Activated CD8-positive, alpha-beta memory T cell treated with anti-CD3 and anti-CD28 coated beads for 1 hour (primary cell): ENCODE results near the gene BCOR.

Source experiments
- DNase-seq, 2 donors: peaks; one replicate each; pipeline ENCODE4 v3.0.0-alpha.2; 2020; ENCODE audit warnings: low read depth in 1 of 2; ENCODE audit errors: extremely low read depth in 1 of 2

BCOR gene

DNA sequence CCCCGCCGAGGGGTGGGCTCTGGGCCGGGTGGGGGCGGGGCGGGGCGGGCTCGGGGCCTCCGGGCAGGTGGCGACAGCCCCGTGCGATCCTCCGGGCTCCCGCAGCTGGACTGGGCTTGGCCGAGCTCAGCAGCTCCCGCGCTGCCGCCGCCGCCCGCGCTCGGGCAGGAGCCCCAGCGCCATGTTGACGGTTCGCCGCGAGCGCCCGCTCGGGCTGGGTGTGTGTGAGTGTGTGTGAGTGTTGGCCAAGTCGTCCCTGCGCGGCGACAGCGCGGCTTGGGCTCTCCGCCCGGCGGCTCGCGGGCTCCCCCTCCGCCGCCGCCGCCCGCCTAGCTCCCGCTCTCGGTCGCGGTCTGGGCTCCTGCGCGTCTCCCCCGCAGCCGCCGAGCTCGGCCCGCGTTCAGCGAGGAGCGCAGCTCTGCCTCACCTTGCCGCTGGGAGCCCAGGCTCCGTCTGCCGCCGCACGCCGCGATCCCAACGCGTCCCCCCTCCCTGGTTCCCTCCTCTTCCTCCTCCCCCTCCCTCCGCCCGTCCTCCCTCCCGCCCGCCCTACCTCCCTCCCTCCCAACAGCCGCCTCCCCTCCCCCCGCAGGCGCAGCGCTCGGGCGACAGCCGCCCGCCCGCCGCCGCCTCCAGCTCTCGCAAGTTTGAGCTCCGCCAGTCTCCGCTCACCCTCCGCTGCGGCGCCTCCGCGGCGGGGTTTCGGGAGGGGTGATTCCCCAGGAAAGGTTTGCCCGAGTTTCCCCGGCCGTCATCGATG, at the start of gene BCOR:
BCOR (minus strand) TSS at position 455 of the 760 bp plus-strand sequence. CDS start 20,029 bp downstream, outside the sequence.
- peak in 1 of 2 donors; percentile 59 for DNase-seq

DNA sequence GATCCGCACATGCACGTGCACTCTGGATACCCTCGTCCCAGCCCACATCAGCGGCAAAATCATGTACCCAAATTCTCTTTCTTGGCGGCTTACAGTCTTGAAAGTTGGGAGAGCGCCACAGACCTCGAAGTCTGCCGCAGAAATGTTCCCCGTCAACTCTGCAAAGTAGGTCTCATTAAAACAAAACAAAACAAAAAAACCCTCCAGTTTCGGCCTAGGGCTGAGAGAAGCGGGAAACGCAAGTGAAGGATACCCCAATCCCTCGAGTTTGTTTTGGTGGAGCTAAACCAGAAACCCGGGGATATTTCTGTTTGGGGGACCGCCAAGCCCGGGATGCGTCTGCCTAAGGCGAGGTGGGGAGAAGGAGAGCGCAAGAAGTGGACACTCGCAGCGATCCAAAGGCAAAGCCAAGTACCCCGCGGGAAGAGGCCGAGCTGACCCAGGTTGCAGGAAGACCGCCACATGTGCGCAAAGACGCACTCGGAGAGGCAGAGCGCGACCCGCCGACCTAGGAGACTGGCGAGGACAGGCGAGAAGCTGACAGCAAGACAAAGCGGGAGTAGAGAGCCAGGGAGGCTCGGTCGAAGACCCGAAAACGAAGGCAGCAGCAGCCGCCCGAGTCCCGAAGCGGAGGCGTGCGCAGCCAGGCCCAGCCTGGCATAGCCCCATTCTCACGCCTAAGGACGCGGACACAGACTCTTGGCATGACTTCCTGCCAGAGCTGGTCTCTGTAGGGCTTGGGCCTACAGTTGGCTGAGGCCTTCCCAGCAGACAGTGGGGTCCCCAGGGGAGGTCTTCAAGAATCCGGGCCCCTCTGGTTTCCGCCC, 49.6 kb upstream of the BCOR start:
- DNase-seq = no peak

DNA sequence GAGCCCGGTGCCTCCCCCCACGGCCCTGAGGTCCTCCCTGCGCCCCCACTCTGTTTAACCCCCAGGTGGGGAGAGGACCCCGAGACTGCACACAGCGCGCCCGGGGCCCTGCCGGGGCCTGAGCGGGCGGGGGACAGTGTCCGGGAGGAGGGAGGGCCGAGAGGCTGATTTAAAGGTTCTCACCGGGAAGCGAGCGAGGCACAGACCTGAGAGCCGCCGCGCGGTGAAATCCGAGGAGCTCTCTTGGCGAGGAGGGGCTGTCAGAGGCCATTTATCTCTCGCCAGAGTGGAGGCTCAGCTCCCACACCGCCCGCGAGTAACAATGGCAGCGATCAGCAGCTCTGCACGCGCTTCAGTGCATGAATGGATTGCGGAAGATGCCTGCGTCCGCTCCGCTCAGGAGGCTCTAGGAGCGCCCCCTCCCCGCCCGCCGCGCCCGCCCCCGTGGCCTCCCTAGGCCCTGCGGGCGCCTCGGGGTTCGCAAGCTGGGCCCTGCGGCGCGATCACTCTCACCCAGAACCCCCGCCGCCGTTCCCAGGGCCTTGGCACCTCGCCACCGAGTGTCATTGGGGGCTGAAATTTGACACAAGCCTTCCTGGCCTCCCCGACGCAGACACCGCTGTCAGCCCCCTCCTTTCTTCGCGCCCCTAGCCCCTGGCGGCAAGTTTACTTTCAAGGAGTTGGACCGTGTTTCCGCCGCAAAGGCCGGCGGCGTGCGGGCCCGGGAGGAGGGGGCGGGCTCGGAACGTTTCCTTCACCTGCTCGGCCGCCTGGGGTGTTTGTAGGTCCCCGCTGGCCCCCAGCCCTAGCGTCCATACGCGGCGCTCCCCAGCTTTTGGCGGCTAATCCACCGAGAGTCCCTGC, 48.7 kb upstream of the BCOR start:
- no peak for DNase-seq

DNA sequence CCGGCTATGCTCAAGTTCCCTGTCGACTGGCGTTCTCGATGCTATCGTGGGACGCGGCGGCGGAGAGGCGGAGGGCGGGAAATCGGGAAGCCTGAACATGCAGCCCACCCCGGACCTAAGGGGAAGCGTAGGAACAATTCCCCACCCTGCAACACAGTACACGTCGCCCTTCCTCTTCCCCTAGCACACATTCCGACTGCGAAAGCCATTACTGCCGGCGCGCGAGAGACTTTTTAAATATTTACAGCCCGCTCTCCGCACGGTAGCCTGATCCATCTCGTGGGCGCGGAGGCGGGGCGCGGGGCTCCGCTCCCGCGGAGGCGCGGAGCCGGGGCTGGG, 48.1 kb upstream of the BCOR start:
- no peak for DNase-seq

DNA sequence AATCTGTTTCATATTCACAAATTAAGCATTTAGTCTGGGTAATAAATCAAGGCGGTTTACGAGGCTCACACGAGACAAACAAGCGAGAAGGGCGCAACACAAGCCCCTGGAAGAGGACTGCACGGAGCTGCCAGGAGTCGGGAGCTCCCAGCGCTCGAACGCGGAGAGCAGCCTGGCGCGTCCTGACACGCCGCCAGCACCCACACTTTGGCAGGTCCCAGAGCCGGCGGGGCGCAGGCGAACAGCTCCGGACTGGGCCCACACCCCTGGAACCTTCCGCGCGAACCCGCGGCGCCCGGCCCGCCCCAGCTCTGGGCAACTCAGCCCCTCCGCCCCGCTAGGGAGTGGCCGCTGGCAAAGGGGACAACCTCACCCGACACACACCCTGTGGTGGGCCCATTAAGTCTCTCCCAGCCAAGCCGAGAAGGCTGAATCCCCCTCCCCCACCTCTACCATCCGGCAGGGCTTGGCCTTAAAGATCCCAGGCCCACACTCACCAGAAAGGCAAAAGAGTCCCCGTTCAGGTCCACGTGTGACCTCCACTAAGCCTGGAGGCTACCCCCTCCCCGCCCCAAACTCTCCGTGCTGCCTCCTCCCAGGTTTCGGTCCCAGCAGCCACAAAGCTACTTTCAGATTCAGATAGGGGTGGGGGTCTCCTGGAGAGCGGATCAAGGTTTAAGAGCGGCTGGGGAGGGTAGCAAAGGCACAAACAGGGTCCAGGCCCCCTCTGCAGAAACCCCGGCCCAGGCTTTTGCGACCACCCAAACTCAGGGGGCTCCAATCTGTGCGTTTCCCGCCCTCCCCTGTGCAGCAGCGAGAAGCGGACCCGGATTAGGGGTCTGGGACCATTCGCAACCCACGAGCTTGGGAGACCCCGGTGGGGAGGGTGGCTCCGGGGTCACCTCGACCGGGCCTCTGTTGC, 47.5 kb upstream of the BCOR start:
- DNase-seq = no peak

DNA sequence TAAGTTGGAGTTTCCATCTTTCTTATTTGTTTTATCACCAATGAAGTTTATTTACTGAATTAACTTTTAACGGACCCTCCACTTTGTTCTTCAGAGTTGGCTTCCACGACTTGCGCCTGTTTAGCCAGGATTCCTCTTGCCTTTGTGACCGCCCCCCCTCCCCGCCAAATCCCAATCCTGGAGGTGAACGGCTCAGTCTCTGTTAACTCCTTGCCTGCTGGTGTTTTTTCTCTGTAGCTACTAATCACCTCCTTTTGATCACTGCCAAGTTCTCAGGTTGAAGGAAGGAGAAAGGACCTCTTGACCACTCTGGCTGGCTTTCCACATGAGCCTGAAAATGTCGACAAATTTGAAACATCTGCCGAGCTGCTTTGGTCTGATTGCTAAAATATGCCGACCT, 46.8 kb upstream of the BCOR start:
- DNase-seq = no peak

DNA sequence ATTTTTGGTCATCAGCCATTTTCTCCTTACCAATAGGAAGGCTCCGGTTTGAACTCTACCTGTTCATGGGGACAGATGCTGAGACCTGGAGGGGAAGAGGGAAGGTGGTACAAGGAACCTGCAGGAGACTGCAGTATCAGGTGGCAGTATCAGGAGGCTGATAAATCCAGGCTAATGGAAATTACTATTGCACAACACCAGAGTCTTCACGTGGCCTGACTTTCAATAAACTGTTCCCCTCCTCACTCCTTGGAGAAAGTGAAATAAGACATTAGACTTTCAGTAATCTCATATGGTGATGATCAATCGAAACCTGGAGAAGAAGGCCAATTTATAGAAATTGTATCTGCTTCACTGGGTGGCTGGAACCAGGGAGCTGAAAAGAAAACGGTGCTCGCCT, 46.2 kb upstream of the BCOR start:
- no peak for DNase-seq

DNA sequence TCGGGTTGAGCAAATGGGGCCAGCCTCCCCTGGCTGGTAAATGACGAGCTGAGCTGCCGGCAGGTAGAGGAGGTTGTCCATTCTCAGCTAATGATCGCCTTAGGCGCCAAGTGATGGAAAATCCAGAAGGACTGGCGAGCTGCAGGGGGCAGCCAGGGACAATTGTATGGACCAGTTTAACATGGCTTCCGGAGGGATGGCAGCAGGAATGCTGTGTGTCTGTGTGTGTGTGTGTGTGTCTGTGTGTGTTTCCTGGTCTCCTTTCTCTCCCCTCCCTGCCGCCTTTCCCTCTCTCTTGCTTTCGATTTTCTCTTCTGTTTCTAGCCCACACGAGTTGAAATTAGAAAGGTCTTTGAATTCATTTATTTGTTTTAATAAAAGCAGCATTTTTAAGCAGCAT, 45.2 kb upstream of the BCOR start:
- DNase-seq = no peak

DNA sequence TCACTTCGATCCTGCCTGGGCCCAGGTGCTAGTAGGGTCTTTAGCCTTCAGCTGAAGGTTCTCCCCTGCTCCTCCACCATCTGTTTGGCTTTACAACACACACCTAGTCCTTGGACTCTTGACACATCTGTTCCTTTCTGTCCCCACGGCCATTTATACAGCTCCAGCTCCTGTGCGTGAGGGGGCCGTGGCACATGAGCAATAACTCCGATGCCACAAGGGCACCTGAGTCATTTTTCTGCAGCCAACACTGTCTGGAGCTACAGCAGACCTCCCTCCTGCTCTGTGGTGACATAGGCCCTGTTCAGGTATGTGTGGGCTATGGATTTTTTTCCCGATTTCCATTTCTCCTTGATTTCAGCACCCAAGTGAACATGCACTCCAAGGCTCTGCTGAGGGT, 44.7 kb upstream of the BCOR start:
- no peak for DNase-seq

DNA sequence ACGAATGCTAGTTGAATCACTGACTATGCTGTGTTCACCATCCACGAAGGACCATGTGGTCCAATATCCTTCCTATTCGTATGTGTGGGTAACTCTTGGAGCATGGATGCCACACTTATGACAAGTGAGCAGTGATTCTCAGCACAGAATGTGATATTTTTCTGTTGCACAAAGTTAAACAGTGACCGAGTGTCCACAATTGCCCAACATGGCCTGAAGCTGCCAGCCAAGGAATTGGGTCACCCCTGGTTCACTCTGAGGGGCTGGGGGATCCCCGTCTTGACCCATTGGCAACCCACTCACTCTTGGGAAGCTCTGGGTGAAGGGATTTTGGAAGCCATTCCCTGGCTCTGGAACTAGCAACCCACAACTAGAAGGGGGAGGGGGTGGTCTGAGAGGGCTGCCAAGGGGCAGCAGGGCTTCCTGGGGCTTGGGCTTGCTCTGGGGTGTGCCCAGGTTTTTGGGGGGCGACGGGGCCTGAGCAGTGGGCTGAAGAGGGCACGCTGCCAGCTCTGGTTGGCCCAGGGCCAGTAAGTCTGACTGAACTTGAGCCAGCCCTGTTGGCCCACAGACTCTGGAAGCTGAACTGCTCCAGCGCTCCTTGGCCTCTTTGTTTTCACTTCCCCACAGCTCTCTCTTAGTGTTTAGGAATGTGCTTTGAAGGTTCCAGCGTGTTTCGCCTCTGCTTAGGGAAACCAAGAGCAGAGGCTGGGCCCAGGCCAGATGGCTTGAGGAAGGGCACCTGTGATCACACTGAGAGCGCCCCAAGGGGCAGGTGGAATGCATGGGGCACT, 43.1 kb upstream of the BCOR start:
- no peak for DNase-seq

DNA sequence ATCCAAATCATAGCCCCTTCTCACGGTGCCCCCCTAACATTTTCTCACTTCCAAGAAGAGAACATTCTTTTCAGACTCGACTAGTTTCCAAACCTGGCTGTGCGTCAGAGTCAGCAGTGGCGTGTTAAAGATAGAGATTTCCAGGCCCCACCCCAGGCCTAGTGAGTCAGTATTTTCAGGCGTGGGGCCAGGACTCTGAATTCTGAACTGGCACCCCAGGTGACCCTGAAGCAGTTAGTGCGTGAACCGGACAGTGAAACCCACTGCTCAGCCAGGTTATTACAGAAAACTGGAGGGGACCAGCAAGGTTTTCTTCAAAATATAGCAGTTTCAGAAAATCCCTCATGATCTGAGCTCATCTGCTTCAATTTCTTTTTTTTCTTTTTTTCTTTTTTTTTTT, 35.0 kb upstream of the BCOR start:
- no peak for DNase-seq

DNA sequence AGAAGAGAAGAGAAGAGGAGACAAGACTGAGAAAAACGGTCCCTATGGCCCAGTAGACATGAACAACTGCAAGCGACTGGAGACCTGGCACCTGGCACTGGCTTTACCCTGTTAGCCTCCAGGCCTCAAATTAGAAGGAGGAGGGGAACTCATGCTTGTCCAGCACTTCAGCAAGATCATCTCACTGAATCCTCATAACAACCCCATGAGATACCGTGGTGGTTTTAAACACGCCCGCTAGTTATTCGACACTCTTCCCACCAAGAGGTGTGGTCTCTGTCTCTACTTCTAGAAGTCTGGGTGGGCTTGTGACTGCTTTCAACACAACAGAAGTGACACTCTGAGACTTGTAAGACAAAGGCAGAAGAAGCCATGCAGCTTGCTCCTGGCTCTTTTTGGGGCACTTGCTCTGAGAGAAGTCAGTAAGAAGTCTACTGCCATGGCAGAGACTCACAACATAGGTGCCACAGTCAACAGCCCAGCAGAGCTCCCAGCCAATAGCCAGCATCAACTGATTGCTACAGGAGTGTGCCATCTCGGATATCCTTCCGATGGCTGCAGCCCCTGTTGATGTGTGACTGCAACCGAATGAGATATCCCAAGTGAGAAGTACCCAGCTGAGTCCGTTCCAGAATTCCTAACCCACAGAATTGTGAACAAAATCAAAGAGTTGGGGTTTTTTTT, 34.0 kb upstream of the BCOR start:
- no peak for DNase-seq

DNA sequence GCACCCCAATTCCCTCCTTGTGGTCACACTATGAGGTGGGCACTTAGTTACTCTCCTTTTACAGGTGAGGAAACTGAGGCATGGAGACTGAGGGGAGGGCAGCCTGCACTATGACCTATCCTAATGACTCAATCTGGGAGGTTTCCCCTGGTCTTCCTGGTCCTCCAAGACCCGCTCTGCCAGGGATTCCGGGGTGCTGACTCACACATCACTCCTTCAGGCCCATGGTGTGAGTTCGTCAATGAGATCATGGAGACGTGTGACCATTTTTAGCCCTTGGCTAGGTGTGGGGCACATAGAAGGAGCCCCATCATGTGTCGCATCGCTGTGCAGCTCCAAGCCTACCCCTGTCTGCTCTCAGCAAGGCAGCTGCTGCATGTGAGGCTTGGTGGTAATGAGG, 32.4 kb upstream of the BCOR start:
- no peak for DNase-seq

DNA sequence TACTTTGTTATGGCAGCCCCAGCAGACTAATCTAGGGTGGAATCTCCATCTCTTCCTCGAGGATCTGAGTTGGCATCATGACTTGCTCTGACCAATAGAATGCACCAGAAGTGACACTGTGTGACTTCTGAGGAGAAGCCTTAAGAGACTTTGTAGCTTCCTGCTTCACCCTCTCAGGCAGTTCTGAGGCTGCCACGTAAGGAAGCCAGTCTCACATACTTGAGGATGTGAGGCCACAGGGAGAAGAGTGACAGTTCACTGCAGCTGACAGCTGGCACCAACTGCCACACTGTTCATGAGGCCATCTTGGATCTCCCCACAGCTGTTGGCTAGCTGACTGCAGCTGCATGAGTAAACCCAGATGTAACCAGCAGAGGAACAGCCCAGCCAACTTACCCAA, 29.3 kb upstream of the BCOR start:
- no peak for DNase-seq

DNA sequence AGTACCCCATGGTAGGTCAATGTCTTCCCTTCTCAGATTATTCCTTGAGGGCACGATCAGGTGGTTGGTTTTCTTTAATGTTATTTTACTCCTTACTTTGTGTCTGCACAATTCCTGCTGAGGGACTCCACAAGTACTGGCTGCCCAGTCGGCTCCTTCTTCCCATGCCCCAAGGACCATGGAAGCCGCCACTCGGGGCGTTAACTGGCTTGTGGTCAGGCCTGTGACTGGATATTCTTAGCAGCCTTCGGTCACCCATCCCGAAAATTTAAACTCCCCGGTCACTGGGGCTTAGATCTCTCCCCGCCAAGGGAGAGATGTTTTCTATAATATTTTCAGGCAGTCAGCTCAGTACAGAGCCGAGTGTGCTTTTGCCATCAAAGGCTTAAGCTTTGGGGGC, 24.7 kb upstream of the BCOR start:
- no peak for DNase-seq

DNA sequence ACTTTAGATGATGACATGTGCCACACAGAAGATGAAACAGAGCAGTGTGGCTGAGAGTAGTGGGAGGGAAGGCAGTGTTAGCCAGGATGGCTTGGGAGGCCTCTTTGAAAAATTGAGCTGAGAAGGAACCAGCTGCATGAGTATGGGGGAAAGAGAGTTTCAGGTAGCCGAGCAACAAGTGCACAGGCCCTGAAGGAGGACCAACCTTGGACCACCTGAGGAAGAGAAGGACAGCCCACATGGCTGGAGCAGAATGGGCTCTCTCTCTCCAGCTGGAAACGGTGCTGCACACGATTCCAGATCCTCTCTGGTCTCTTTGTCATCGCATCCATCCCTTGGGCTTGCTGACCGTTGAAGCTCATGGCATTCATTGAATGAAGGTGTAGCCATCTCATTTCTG, 23.9 kb upstream of the BCOR start:
- no peak for DNase-seq

DNA sequence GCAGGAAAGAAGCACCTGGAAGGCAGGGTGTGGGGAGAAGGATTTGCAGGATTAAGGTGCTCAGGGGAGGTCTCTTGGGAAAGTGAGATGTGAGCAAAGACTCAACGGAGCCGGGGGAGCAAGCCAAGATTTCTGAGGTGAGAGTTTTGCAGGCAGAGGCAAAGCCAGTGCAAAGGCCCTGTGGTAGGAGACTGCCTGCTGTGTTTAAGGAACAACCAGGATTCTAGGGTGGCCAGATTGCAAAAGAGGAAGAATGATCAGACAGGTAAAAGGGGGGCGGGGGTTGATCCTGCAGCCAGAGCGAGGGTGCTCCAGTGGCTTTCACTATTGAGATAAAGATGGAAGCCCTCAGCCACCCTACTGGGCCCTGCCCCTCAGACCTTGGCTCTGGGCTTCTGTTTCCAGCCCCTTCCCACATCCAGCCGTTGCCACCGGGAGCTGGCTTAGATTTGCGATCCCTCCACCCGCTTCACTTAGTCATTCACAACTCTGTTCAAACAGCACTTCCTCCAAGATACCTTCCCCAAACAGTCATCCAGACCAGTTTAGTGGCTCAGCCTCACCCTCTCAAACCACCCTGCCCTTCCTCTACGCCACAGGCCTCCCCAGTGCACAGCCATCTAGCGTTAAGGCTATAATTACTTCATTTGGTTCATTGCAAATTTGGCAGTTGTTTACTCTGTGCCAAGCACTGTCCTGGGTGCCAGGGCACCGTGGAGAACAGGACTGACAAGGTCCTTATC, 23.3 kb upstream of the BCOR start:
- no peak for DNase-seq

DNA sequence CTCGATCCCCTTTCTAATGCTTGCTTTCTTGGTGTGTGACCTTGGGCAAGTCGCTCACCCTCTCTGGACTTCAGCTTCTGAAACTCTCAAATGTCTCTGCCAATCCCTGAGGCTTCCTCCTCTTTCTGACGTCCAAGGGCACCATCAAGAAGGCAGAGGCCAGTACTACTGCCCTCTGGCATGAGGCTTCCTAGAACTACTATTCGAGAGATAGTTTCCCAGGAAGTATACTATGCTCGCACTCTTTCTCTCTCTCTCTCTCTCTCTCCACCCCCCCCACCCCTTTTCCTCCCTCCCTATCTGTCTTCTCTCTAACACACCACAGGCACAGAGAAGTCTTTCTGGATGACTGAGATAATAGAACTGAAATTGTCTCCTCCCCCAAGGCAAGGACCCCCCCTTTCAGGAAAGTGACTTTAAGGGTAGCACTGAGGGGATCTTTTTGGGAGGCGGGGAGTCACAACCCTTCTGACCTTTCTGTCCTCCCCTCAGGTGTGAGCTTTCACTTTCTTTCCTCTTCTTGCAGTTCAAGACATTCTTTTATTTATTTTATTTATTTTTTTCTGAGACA, 20.0 kb upstream of the BCOR start:
- no peak for DNase-seq
